PFSK-1 (cell line): ENCODE data around the gene ULK4.

Experiments
- POLR2AphosphoS5 ChIP-seq: IDR thresholded peaks from 2 replicates; pipeline ENCODE4 v1.6.1; 2012; ENCODE audit warnings: low read depth, mild to moderate bottlenecking, control low read depth, low read length, moderate library complexity
- TAF1 ChIP-seq: IDR thresholded peaks from 2 replicates; pipeline ENCODE4 v1.6.1; 2012; ENCODE audit warnings: low read length, control low read depth, borderline replicate concordance; ENCODE audit not compliant: insufficient read depth
- TF ChIP-seq, protein P1 (sequence below), 2 experiments: IDR thresholded peaks; 2 replicates each; pipeline versions ENCODE4 v1.6.1 to v1.8.0; 2011 to 2012; ENCODE audit warnings: low read depth in 2 of 2, low read length in 2 of 2, control low read depth in 1 of 2, inconsistent platforms in 1 of 2, mild to moderate bottlenecking in 1 of 2, moderate library complexity in 1 of 2; ENCODE audit not compliant: insufficient read depth in 1 of 2

DNA sequence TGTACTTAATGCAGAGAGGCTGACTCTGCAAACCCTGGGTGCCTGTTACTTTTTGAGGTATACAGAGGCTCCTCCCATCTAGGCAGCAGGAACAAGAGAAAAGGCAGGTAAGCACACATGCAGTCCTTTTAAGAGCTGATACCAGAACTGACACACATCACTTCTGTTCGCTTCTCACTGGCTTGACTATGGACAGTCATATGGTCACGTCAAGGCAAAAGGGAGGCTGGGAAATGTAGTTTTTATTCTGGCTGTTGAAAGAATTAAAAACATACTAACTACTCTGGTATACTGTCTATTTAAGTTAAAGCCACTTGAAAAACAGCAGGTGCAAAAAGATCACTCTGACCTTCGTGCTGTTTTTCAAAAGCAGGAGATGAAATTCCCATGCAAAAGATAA is 544.3 kb downstream of the ULK4 start:
- TF ChIP-seq TAF1, result no peak
- TF ChIP-seq, protein P1, sequence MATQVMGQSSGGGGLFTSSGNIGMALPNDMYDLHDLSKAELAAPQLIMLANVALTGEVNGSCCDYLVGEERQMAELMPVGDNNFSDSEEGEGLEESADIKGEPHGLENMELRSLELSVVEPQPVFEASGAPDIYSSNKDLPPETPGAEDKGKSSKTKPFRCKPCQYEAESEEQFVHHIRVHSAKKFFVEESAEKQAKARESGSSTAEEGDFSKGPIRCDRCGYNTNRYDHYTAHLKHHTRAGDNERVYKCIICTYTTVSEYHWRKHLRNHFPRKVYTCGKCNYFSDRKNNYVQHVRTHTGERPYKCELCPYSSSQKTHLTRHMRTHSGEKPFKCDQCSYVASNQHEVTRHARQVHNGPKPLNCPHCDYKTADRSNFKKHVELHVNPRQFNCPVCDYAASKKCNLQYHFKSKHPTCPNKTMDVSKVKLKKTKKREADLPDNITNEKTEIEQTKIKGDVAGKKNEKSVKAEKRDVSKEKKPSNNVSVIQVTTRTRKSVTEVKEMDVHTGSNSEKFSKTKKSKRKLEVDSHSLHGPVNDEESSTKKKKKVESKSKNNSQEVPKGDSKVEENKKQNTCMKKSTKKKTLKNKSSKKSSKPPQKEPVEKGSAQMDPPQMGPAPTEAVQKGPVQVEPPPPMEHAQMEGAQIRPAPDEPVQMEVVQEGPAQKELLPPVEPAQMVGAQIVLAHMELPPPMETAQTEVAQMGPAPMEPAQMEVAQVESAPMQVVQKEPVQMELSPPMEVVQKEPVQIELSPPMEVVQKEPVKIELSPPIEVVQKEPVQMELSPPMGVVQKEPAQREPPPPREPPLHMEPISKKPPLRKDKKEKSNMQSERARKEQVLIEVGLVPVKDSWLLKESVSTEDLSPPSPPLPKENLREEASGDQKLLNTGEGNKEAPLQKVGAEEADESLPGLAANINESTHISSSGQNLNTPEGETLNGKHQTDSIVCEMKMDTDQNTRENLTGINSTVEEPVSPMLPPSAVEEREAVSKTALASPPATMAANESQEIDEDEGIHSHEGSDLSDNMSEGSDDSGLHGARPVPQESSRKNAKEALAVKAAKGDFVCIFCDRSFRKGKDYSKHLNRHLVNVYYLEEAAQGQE (IDR thresholded peaks at IDR 0.05; ENCODE audit: insufficient read depth in 1 of 2, low read depth in 2 of 2, low read length in 2 of 2), result no peak
- no peak for TF ChIP-seq POLR2AphosphoS5
